NCI-H82 treated with DMSO at 0.1 percent for 48 hours (cell line): ENCODE data around the gene CDC25A.

Source experiments
- DNase-seq: peaks from one replicate; lab custom pipeline; 2025; ENCODE audit not compliant: unreplicated experiment; lab: John Stamatoyannopoulos, UW

CDC25A gene

GRCh38 chr3:48110463-48110862 is 77.8 kb downstream of the CDC25A start:
- DNase-seq: no peak

- DNase-seq: no peak
These were observed 81.0 kb downstream of the CDC25A start for GRCh38 chr3:48107227-48107626.
